Activated CD8-positive, alpha-beta memory T cell treated with anti-CD3 and anti-CD28 coated beads, Interleukin-2, amount 50 U/mL, for 1 hour (primary cell): ENCODE measurements around the gene PRPF40B.
"Not testable (repeated sequence)": the region's sequence is repeated elsewhere in the genome, so short reads cannot be mapped to it uniquely, and the experiment has no call there.

Source experiments
- DNase-seq: peaks from one replicate; pipeline ENCODE4 v3.0.0-alpha.2; 2020; ENCODE audit errors: extremely low read depth

Gene PRPF40B

DNA sequence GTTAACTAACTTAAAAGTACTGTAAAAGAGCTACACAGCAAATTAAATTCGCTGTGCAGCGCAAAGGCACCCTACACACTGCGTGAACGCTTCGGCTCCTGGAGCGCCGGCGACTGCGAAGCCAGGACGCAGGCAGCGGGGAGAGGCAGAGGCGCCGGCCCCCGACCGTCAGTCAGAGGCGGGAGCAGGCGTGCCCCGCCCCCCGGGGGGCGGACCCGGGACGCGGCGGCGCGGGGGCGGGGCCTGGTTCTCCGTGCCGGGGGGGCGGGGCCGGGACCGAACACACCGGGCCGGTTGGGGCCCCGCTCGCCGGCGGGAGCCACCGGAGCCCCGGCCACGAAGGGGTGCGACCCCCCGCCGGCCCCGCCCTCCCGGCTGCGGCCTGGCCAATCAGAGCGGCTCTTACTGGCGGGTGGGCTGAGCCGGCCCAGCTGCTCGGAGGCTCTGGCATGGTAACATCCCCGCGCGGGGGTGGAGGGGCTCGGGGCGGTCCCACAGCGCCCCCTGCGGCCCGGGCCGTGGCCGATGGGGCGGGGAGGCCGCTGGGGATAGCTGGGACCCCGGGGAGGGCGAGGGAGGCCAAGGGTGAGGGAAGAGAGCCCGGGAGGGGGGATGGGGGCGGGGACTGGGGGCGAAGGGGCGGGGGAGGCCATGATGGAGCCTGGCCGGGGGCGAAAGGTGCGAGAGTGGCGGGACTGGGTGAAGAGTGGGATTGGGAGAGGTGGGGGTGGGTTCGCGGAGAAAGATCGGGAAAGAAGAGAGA, at the start of gene PRPF40B:
PRPF40B (plus strand) TSS at position 420 of the 763 bp plus-strand sequence; CDS start at position 450, 30 bp downstream.
- DNase-seq, result peak; percentile 39

- no peak for DNase-seq
Observed at GRCh38 chr12:49577589-49578315, 45.6 kb upstream of the PRPF40B start.

- DNase-seq, result no peak
Observed at GRCh38 chr12:49578471-49579112, 44.8 kb upstream of the PRPF40B start.

DNA sequence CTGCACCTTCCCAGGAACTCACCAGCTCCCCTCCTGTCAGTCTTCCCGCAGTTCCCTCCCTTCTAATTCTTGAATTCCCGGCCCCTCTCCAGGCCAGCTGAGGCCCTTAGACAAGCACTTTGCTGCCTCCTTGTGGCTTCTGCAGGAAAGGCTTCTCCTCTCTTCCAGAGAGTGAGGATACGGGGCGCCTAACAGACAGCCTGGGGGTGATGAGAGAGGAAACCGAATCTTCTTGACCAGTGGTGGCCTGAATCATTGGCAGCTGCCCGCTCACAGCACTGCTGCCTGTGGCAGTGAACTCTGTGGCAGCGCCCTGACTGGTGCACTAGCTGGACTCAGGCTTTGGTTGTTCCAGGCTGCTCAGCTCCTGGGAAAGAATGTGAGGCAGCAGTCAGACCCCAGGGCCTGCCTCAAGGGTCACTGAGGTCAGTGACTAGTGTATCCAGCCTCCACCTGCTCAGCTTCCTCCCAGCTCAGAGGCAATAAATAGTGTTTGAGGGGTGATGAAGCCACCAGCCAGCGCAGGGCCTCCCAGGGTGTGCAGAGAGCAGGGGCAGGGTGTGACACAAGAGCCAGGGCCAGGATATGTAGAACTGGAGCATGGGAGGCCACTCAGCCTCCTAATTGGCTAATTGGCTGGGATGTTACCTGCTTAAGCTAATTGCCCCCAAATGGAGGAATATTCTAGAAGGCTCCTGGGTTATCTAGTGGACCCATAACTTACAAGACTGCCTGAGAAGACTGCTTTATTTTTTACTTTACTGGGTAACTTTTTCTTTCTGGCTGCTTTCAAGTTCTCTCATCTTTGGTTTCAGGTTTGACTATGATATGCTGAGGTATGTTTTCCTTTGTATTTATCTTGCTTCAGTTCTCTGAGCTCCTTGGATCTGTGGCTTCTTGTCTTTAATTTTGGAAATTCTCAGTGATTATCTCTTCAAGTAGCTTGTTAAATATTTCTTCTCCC, 42.5 kb upstream of the PRPF40B start:
- DNase-seq, result peak; percentile 17

DNA sequence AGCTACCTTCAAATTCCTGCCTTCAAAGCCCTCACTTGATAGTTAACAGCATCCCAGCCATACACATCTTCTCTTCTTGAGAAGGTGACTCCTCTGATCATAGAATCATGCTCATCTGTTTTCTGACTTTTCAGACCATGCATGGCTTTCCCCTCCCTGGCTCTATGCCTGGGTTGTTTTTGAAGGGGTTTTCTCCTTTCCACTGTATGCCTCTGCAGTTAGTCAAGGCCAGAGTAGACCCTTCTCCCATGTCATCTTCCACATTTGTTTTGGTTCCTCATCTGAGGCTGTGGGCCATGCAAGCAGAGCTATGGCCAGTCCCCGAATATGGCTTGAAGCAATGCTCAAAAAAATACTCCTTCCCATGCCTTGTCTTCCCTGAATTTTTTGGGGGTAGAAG, 41.2 kb upstream of the PRPF40B start:
- no peak for DNase-seq

DNA sequence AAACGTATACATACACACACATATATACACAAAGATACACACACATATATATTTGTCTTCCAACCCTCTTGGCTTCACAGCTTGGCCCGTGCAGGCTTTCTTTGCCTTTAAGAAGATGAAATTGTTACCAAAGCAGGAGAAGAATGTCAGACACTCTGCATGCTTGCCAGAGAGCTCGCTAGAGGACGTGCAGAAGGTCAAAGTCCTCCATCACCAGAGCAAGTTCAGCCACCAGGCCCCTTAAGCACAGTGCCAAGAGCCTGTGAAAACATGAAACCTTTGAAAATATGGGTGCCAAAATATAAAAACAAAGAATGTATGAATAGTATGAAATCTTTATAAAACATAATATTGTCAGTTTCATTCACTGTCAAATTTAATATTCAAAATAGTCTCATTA, 40.5 kb upstream of the PRPF40B start:
- DNase-seq, result no peak

- DNase-seq, result no peak
Observed at GRCh38 chr12:49583366-49584094, 39.8 kb upstream of the PRPF40B start.

DNA sequence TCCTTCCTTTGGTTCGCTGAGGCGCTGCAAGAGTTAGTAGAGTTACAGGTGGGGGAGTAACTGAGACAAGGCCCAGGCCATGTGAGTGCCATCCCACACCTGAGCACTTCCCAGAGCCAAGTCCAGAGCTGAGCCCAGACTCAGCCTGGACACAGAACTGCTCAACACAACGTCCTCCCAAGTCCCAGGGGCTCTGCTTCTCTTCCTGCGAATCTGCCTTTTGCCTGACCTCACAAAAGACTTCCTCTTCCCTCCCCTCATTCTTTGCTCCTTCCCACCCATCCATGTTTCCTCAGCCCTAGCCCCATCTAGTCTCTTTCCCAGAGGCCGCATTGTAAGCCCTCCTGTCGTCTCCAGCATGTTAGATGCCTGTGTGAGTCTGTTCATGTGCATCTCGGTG, 38.8 kb upstream of the PRPF40B start:
- no peak for DNase-seq

DNA sequence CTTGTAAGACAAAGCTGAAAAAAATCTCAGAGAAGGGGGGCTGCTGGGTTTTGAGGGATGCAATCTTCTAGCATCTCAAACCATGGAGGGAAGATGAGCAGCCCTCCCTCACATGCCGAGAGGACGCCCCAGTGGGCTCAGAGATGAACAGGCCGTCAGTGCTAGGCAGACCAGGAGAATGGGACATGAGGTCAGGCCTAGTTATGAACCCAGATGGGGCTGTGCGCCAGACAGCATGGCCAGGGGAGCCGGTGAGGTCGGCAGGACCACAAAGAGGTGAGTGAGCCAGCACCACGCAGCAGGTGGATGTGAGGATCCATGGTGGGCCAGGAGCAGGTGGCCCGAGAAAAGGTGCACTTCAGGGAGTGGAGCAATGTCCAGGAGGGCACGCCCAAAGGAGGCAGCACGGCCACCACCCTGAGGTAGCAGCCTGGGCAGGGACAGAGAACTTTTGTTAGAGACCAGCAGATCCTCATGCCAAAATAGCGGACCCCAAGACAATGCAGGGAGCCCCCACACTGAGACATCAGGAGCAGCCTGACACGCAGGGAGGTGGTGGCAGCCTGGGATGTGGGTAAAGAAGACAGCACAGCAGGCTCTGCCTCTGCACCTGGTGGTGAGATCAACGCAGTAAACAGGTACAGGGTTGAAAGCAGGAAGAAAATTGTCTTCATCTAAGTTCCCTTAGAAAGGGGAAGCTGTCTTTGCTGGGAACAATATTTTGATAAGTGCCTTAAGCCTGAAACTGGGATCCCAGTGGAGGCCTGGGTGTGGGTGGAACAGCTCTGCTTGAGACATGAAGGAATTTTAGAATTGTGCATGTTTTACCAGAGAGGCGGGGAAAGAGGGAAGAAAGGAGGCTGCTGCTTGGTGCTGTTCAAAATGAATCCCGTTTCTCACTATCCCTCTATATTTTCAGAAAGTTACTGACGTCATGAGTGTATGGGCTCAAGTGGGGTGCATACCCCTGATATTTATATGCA, 37.6 kb upstream of the PRPF40B start:
- DNase-seq, result no peak

GRCh38 chr12:49587174-49587908, 36.0 kb upstream of the PRPF40B start:
- DNase-seq, result no peak

- no peak for DNase-seq
Observed at GRCh38 chr12:49588281-49588680, 35.1 kb upstream of the PRPF40B start.

DNA sequence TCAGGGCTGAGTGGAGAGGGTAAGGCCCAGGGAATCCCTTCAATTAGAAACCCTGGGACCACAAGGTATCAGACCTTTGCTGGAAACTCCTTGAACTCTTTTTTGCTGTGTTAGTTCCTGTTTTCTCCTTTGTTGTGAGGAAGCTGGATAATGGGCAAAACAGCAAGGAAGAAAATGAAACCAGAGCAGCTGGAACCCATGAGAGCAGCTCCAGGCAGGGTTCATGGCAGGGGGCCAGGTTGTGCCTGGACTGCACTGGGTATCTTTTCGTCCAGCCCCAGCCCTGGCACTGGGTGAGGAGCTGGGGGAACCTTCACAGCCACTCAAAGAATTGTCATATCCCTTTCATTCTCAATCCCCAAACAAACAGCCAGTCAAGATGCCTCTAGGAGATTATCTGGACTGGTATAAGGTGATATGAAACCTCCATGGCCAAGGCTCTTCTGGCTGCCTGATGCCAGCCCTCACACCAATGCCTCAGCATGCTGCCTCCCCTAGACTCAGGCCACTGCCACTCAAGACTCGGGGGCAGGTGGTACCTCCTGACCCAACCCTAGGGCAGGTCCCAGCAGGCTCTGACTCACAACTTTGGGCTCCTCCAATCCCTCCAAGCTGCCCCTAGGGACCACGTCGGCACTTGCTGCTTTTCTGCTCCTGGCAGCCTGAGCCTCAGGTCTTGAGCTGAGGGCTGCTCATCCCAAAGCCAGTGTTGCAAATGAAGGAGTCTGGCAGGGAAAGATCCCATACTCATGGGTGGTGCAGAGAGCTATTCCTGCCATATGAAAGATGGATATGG, 34.4 kb upstream of the PRPF40B start:
- no peak for DNase-seq

GRCh38 chr12:49598527-49598926, 24.8 kb upstream of the PRPF40B start:
- no peak for DNase-seq

GRCh38 chr12:49599961-49600360, 23.4 kb upstream of the PRPF40B start:
- no peak for DNase-seq

DNA sequence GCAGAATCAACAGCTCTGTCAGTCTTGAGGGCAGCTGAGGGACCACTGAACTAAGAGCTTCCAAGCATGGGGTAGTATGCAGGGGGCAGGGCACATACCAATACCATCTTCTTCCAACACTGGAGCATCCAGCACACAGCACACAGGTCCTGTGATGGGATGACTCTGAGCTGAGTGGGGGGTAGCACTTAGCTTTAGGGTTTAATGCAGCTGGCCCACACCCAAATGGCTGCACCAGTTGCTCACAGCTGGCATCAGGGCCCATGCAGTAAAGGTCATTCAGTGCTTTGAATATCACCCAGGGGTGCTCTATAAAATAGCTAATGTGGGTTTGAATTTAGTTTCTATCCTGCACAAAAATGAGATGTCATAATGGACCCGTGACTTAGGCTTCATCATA, 19.6 kb upstream of the PRPF40B start:
- DNase-seq, result no peak

DNA sequence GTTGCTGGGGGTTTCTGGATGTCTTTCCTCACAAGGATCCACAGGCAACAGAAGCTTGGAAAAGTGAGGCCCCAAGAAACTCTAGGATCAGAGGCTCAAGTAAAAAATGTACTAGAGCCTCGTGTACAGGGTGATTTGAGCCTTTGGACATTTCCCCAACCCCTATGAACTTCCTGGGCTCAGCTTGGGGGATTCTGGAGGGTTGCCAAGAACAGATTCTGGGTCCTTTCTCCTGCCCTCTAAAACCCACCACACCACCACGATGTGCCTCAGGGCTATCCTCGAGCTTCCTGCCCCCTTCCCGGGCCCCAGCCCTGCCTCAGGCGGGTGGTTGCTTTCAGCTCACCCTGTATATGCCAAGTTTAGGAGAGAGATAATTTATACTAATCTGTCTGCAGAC, 18.5 kb upstream of the PRPF40B start:
- DNase-seq, result no peak

DNA sequence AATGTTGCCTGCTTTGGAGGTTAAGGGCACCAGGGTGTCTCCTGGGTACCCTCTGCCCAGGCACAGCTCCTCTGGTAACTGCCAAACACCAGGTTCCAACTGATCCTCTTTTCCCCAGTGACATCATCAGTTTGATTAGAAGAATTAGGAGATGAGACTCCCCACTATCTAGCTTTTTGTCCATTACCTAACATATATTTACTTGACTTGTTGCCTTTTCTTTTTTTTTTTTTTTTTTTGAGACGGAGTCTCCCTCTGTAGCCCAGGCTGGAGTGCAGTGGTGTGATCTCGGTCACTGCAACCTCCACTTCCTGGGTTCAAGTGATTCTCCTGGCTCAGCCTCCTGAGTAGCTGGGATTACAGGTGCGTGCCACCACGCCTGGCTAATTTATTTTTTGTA, 17.8 kb upstream of the PRPF40B start, which contains the start of gene FAM186B:
FAM186B (minus strand) TSS at position 101 of the 400 bp plus-strand sequence. CDS start 162 bp downstream, outside the sequence.
- DNase-seq, result not testable (repeated sequence)
